ENCODE measurements around the gene IFIT3. TPM values are rescaled to one million over a fixed set of nuclear protein-coding genes. Genes with fewer than 3 reads are reported as not detected.

Gene IFIT3
- total RNA-seq, 2 donors from 2014 or later = 4.3 to 5.1 TPM

DNA sequence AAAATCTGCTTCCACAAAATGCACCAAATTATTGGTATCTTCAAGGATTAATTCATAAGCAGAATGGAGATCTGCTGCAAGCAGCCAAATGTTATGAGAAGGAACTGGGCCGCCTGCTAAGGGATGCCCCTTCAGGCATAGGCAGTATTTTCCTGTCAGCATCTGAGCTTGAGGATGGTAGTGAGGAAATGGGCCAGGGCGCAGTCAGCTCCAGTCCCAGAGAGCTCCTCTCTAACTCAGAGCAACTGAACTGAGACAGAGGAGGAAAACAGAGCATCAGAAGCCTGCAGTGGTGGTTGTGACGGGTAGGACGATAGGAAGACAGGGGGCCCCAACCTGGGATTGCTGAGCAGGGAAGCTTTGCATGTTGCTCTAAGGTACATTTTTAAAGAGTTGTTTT, 12.1 kb downstream of the IFIT3 start:
- Histone ChIP-seq H3K4me3 (no peak overlapping the region), H3K4me1 (no peaks in the 10 kb centered on the region), H3K9me3 (no peaks in the 10 kb centered on the region), H3K27ac (no peak overlapping the region), H3K9ac (ENCODE audit: low read depth in 2 of 2, low read length in 2 of 2) (no peak overlapping the region), H3K36me3 (no peaks in the 10 kb centered on the region), H3K27me3 (no peaks in the 10 kb centered on the region)
- intact Hi-C loops (cut with DNase I) = no loop called here
- no peak for DNase-seq
- TF ChIP-seq, protein P1, sequence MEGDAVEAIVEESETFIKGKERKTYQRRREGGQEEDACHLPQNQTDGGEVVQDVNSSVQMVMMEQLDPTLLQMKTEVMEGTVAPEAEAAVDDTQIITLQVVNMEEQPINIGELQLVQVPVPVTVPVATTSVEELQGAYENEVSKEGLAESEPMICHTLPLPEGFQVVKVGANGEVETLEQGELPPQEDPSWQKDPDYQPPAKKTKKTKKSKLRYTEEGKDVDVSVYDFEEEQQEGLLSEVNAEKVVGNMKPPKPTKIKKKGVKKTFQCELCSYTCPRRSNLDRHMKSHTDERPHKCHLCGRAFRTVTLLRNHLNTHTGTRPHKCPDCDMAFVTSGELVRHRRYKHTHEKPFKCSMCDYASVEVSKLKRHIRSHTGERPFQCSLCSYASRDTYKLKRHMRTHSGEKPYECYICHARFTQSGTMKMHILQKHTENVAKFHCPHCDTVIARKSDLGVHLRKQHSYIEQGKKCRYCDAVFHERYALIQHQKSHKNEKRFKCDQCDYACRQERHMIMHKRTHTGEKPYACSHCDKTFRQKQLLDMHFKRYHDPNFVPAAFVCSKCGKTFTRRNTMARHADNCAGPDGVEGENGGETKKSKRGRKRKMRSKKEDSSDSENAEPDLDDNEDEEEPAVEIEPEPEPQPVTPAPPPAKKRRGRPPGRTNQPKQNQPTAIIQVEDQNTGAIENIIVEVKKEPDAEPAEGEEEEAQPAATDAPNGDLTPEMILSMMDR (IDR thresholded peaks at IDR 0.05) = no peak

DNA sequence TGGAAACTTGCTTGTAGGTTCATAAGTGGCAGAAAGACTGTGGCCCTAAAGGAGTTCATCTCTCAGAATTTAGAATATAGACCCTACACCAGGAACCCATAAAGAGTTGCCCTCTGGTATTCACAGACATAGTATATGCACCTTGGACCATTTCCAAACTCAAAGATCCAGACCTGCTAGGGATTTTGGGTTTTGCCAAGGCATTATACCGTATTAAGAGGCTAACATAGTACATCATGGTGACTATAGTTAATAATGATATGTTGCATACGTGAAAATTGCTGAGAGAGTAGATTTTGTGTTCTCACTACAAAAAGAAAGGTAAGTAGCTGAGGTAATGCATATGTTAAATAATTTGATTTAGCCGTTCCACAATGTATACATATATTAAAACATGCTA, 13.9 kb downstream of the IFIT3 start:
- H3K36me3 ChIP-seq = no peaks in the 10 kb centered on the region

DNA sequence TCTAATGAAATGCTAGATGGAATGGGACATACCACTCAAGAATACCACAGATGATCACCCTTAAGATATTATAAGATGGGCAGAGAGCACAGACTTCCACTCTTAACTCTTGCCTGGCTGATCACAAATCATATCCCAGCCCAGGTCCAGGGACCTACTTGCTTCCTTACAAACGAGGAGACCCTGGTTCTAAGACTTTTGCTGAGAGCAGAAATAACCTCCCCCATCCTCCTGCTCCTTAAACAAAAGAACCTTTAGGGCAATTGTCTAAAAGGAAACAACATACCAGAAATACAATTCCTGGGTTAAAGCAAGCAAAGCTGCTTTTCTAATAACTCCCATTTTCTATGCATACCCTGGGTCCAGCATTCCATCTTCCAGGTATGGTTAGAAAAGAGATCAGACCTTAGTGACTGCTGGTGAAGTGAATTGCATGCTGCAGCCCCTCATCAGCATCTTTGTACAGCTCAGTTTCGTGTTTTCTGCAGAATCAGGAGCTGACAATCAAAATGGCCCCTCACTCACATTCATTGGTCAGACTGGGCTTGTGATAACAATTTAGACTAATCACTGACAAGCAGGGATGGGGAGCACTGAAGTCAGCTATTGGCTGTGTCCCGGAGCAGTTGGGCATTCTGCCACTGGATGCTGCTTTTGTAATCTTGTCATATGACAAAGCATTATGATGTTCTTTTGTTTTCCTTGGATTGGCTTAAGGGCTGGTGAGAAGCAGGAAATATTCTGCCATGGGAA, 14.6 kb downstream of the IFIT3 start:
- H3K36me3 ChIP-seq = no peaks in the 10 kb centered on the region
- H3K27ac ChIP-seq = no peak overlapping the region
- DNase-seq = no peak
- H3K4me1 ChIP-seq = peaks cover 5% of the 10 kb centered on the region
- TF ChIP-seq, protein P1 (IDR thresholded peaks at IDR 0.05) = no peak
- no peaks in the 10 kb centered on the region for H3K27me3 ChIP-seq
- H3K4me3 ChIP-seq = no peak overlapping the region
- H3K9ac ChIP-seq (ENCODE audit: low read depth in 2 of 2, low read length in 2 of 2) = no peak overlapping the region
- intact Hi-C loops (cut with DNase I) = no loop called here
- no peaks in the 10 kb centered on the region for H3K9me3 ChIP-seq

More for the DNA sequence above, 13.9 kb downstream of the IFIT3 start:
- H3K27me3 ChIP-seq = no peaks in the 10 kb centered on the region
- intact Hi-C loops (cut with DNase I) = no loop called here
- TF ChIP-seq, protein P1 (IDR thresholded peaks at IDR 0.05) = no peak
- no peak overlapping the region for H3K9ac ChIP-seq (ENCODE audit: low read depth in 2 of 2, low read length in 2 of 2)
- H3K4me1 ChIP-seq = peaks cover under 1% of the 10 kb centered on the region
- no peak overlapping the region for H3K4me3 ChIP-seq
- DNase-seq = no peak
- no peak overlapping the region for H3K27ac ChIP-seq
- no peaks in the 10 kb centered on the region for H3K9me3 ChIP-seq

DNA sequence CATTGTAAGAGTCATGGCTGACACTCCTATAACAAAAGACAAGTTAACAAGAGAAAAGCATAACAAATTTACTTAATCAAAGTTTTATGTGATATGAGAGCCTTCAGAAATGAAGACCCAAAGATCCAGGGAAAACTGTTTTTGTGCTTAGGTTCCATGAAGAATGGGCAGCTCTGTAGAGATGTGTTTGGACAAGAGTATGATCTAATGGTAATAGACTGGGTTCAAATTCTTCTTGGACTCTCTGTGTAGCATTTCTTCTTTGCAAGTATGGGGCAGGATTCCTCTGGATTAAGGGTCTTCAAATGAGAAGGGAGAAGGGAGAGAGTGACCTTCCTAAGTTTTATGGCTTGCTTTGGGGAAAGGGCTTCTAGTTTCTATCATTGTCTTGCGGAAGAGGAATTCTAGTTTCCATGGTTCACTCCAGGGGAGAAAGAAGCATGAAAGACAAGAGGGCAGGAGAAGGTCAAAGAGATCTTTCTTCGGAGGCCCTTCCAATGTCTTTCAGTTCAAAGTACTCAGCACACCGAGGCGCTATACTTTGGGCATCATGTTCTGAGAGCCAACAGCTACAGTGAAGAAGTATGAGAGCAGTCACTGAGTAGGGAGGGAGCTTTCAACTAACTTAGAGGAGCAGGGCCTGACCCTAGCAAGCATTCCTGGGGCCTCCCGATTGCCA, 15.4 kb downstream of the IFIT3 start:
- Histone ChIP-seq H3K27me3 (no peaks in the 10 kb centered on the region), H3K9me3 (no peaks in the 10 kb centered on the region), H3K4me1 (peaks cover 5% of the 10 kb centered on the region), H3K9ac (ENCODE audit: low read depth in 2 of 2, low read length in 2 of 2) (no peak overlapping the region), H3K4me3 (no peak overlapping the region), H3K27ac (no peak overlapping the region), H3K36me3 (no peaks in the 10 kb centered on the region)
- intact Hi-C loops (cut with DNase I) = no loop called here
- TF ChIP-seq, protein P1 (IDR thresholded peaks at IDR 0.05) = no peak
- DNase-seq = no peak

DNA sequence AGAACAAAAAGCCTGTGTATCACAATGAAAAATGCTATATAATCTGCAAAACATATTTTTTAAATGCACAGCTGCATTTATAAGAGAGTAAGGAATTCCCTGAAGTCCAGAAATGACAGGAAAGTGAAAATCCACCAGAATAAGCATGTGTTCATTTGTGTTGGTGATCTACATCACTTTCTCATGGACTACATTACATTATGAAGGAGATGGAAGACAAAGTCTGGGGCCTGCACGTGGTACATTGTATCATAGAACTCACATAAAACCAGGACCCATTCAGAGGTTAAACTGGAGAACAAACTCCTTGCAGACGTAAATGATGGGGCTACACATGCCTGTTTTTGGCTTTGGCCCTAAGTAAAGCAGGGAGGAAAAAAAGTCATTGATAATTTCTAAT, 16.4 kb downstream of the IFIT3 start:
- TF ChIP-seq, protein P1 (IDR thresholded peaks at IDR 0.05) = no peak
- H3K27ac ChIP-seq = no peak overlapping the region
- H3K27me3 ChIP-seq = no peaks in the 10 kb centered on the region
- intact Hi-C loops (cut with DNase I) = no loop called here
- no peaks in the 10 kb centered on the region for H3K36me3 ChIP-seq
- no peak for DNase-seq
- H3K4me1 ChIP-seq = peaks cover 5% of the 10 kb centered on the region
- H3K9ac ChIP-seq (ENCODE audit: low read depth in 2 of 2, low read length in 2 of 2) = no peak overlapping the region
- no peaks in the 10 kb centered on the region for H3K9me3 ChIP-seq
- H3K4me3 ChIP-seq = no peak overlapping the region
